Body of pancreas (tissue), 4 donors: Measurements from ENCODE around the gene MED12L. TPM values are rescaled to one million over a fixed set of nuclear protein-coding genes. Genes with fewer than 3 reads are reported as not detected.

Experiments
- ATAC-seq: fragments of 150-250 bp; one replicate; pipeline ENCODE4 v1.9.1; 2016
- DNase-seq, 4 donors: peaks; one replicate each; pipeline ENCODE4 v3.0.0-alpha.2; 2019
- H3K27ac ChIP-seq, 4 donors: fragments of 200-600 bp; sonication (generic); 1 replicate in 3 of 4; 2 replicates in 1 of 4; pipeline versions ENCODE4 v1.5.1 to v1.6.1; 2016 to 2019; ENCODE audit warnings: mild to moderate bottlenecking in 1 of 4, mixed read lengths in 1 of 4, moderate library complexity in 1 of 4
- H3K27me3 ChIP-seq, 2 donors: fragments of 200-600 bp; sonication (generic); one replicate each; pipeline ENCODE4 v1.6.0; 2016; ENCODE audit warnings: mild to moderate bottlenecking in 1 of 2
- H3K36me3 ChIP-seq, 2 donors: fragments of 200-600 bp; sonication (generic); replicated peaks in 1 of 2; 2 replicates each; pipeline ENCODE4 v1.5.1; 2016; ENCODE audit warnings: low read depth in 2 of 2; ENCODE audit not compliant: insufficient read depth in 1 of 2
- H3K4me1 ChIP-seq: fragments of 200-600 bp; sonication (generic); one replicate; pipeline ENCODE4 v1.6.0; 2016
- H3K4me3 ChIP-seq, 2 donors: fragments of 200-600 bp; sonication (generic); 1 replicate in 1 of 2; 2 replicates in 1 of 2; pipeline ENCODE4 v1.5.1; 2016 to 2019
- H3K9me3 ChIP-seq, 3 donors: fragments of 200-600 bp; sonication (generic); 1 replicate in 2 of 3; 2 replicates in 1 of 3; pipeline ENCODE4 v1.5.1; 2016
- POLR2A ChIP-seq, 3 donors: fragments of 450-650 bp; IDR thresholded peaks; one replicate each; pipeline ENCODE4 v1.6.1; 2016; ENCODE audit warnings: antibody characterized with exemption in 3 of 3, mild to moderate bottlenecking in 2 of 3
- WGBS, 2 donors: methylation state at CpG; one replicate each; pipeline ENCODE4 v1.1.5; 2017; 5-methylcytosine and 5-hydroxymethylcytosine counted together
- intact Hi-C: fragments of 100-400 bp; cut with DNase I; formaldehyde crosslinking; loops from one replicate; pipeline ENCODE4 v1.15.1; 2023
- total RNA-seq, 2 donors: library from RNA; depleted of rRNA; stranded (reverse); fragments of >200 nt; gene quantifications; one replicate each; pipeline ENCODE4 v1.1.0, GENCODE V29; 2016
- TF ChIP-seq, protein P1 (sequence below), 7 experiments: fragments of 450-650 bp in 4 of 7; fragments of 200-600 bp in 3 of 7; sonication (generic) in 3 of 7; IDR thresholded peaks; one replicate each; pipeline ENCODE4 v1.5.1; 2016 to 2019; ENCODE audit warnings: antibody characterized with exemption in 7 of 7

The MED12L gene
- total RNA-seq, 2 donors from 2014 or later = 0.33 to 0.78 TPM

DNA sequence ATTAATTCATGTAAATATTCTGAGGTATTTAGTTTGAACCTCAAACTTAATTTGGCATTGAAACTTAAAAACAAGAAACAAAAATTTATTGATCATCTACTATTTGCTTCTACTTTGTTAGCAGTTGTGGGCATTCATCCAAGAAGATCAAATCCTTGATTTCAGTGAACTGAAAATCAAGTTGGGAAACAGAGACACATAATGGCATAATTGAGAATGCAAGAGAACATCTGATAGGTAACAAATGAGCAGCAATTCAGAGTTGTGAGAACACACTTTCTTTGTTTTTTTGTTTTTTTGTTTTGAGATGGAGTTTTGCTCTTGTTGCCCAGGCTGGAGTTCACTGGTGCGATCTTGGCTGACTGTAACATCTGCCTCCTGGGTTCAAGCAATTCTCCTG lies 33.9 kb upstream of the MED12L start:
- intact Hi-C loops = no loop called here
- H3K4me1 ChIP-seq = no peaks in the 10 kb centered on the region
- H3K36me3 ChIP-seq = no peaks in the 10 kb centered on the region
- DNase-seq (no peak), ATAC-seq (no peak)
- no peaks in the 10 kb centered on the region for H3K9me3 ChIP-seq
- WGBS, 2 donors = 87 to 95% methylated on average over 1 of the region's 1 CpG
- H3K27ac ChIP-seq = no peak overlapping the region
- no peaks in the 10 kb centered on the region for H3K27me3 ChIP-seq
- TF ChIP-seq, protein P1, sequence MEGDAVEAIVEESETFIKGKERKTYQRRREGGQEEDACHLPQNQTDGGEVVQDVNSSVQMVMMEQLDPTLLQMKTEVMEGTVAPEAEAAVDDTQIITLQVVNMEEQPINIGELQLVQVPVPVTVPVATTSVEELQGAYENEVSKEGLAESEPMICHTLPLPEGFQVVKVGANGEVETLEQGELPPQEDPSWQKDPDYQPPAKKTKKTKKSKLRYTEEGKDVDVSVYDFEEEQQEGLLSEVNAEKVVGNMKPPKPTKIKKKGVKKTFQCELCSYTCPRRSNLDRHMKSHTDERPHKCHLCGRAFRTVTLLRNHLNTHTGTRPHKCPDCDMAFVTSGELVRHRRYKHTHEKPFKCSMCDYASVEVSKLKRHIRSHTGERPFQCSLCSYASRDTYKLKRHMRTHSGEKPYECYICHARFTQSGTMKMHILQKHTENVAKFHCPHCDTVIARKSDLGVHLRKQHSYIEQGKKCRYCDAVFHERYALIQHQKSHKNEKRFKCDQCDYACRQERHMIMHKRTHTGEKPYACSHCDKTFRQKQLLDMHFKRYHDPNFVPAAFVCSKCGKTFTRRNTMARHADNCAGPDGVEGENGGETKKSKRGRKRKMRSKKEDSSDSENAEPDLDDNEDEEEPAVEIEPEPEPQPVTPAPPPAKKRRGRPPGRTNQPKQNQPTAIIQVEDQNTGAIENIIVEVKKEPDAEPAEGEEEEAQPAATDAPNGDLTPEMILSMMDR (IDR thresholded peaks at IDR 0.05) = no peak
- TF ChIP-seq POLR2A (IDR thresholded peaks at IDR 0.05) = no peak
- no peak overlapping the region for H3K4me3 ChIP-seq

DNA sequence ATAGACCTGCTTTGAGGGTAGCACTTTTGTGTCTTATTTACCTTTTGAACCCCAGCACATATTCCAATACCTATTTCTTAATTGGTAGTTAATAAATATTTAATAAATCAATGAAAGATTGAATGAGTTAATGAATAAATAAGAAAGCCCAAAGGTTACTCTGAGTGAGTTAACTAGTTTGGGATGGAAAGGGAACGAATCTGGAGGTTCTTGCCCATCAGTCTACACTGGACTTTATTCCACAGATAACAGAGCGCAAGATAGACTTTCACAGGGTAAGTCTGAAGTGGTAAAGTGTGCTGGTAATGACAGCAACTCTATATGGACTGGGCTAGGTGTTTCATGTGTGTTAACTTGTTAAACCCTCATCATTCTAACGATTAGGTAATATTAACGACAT lies 33.1 kb upstream of the MED12L start:
- DNase-seq (no peak), ATAC-seq (no peak)
- H3K4me3 ChIP-seq = no peak overlapping the region
- TF ChIP-seq POLR2A (IDR thresholded peaks at IDR 0.05) = no peak
- TF ChIP-seq, protein P1 (IDR thresholded peaks at IDR 0.05) = no peak
- no peaks in the 10 kb centered on the region for H3K4me1 ChIP-seq
- H3K27ac ChIP-seq = no peak overlapping the region
- intact Hi-C loops = no loop called here
- whole genome bisulfite sequencing, 2 donors = 59 to 65% methylated on average over 4 of the region's 4 CpGs
- no peaks in the 10 kb centered on the region for H3K9me3 ChIP-seq
- no peaks in the 10 kb centered on the region for H3K36me3 ChIP-seq
- no peaks in the 10 kb centered on the region for H3K27me3 ChIP-seq

DNA sequence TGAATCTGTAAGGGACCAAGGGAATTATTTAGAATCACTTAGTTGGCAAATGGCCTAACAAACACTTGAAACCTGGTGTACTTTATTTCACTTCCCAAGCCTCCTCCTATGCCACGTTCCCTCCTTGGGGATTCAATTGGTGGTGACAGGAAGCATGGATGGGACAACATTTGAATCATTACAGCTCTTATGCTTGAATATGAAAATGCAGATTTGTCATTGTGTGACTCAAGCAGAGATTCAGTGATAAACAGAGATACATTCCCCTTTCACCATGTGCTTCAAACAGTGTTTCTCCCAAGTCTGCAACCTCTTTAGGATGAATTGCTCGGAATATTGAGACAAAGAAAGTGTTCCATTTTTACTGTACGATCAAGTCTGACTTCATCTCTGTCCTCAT lies 32.7 kb upstream of the MED12L start:
- TF ChIP-seq, protein P1 (IDR thresholded peaks at IDR 0.05) = no peak
- TF ChIP-seq POLR2A (IDR thresholded peaks at IDR 0.05) = no peak
- Histone ChIP-seq H3K27me3 (no peaks in the 10 kb centered on the region), H3K9me3 (no peaks in the 10 kb centered on the region), H3K36me3 (no peaks in the 10 kb centered on the region), H3K4me1 (no peaks in the 10 kb centered on the region), H3K4me3 (no peak overlapping the region), H3K27ac (no peak overlapping the region)
- 69 to 83% methylated on average over 3 of the region's 3 CpGs for WGBS, 2 donors
- intact Hi-C loops = no loop called here
- no peak for ATAC-seq
- DNase-seq = no peak

DNA sequence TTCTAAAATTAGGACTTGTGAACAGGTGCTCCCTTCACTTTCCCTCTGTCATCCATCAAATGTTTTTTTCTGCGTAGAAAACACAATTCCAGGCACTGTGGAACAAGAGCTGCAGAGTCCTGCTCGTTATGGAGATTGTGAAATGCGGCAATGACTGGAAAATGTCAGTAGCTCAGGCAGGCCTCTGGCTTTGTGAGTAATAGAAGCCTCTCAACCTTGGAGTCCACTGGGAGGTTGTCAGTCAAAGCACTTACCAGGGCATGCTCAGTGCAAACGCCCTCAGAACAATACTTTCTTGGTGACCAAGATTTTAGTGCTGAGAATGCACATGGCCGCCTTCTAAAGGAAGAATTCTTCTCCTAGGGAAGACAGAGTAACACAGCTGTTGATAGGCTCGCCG lies 26.7 kb upstream of the MED12L start:
- intact Hi-C loops = no loop called here
- no peak for DNase-seq
- TF ChIP-seq POLR2A (IDR thresholded peaks at IDR 0.05) = no peak
- TF ChIP-seq, protein P1 (IDR thresholded peaks at IDR 0.05) = no peak
- no peak overlapping the region for H3K4me3 ChIP-seq
- no peak for ATAC-seq
- WGBS, 2 donors = 56 to 75% methylated on average over 7 of the region's 7 CpGs
- H3K4me1 ChIP-seq = no peaks in the 10 kb centered on the region
- H3K36me3 ChIP-seq = no peaks in the 10 kb centered on the region
- H3K27me3 ChIP-seq = no peaks in the 10 kb centered on the region
- no peaks in the 10 kb centered on the region for H3K9me3 ChIP-seq
- no peak overlapping the region for H3K27ac ChIP-seq

GRCh38 chr3:151062611-151063010 lies 22.9 kb upstream of the MED12L start:
- no peak for TF ChIP-seq POLR2A (IDR thresholded peaks at IDR 0.05)
- TF ChIP-seq, protein P1 (IDR thresholded peaks at IDR 0.05) = no peak
- Histone ChIP-seq H3K4me3 (no peak overlapping the region), H3K27me3 (no peaks in the 10 kb centered on the region), H3K9me3 (no peaks in the 10 kb centered on the region), H3K36me3 (no peaks in the 10 kb centered on the region), H3K27ac (no peak overlapping the region), H3K4me1 (no peaks in the 10 kb centered on the region)
- 4 to 25% methylated on average over 1 of the region's 1 CpG for WGBS, 2 donors
- ATAC-seq = no peak
- intact Hi-C loops = no loop called here
- no peak for DNase-seq
